Endothelial cell of umbilical vein (primary cell): ENCODE data around the gene ENTPD1. TPM values are rescaled to one million over a fixed set of nuclear protein-coding genes. Genes with fewer than 3 reads are reported as not detected.

Source experiments
- BruUV-seq: library from RNA; stranded (reverse); fragments of 400-500 nt; replicated peaks from 2 replicates; lab custom pipeline; 2021; lab: Mats Ljungman, UMichigan
- CTCF ChIA-PET: fragments of 300-600, 350-600 bp; sonication (Branson Sonifier 250); formaldehyde crosslinking; loops from one replicate; lab custom pipeline; 2021; ENCODE audit warnings: antibody characterized with exemption, inconsistent platforms; lab: Charles Lee
- POLR2A ChIA-PET: fragments of 300-600, 350-600 bp; sonication (Branson Sonifier 250); formaldehyde crosslinking; loops from one replicate; lab custom pipeline; 2021; ENCODE audit warnings: antibody characterized with exemption, inconsistent platforms; lab: Charles Lee
- DNase-seq: peaks from one replicate; pipeline ENCODE4 v3.0.0-alpha.2; 2011; ENCODE audit warnings: low read depth, low spot score
- FAIRE-seq: peaks from 2 replicates; lab custom pipeline; 2011; peaks lifted over from hg19 to GRCh38; lab: Jason Lieb, UNC
- H2AFZ ChIP-seq: 2 replicates; pipeline ENCODE4 v1.6.0; 2012; ENCODE audit warnings: low read depth, low read length, control low read depth, inconsistent platforms
- H3K27ac ChIP-seq: 2 replicates; pipeline ENCODE4 v1.5.1; 2011; ENCODE audit warnings: low read depth, mild to moderate bottlenecking, control low read depth, low read length, moderate library complexity; ENCODE audit not compliant: insufficient read depth
- H3K27me3 ChIP-seq, 2 experiments: 2 replicates each; pipeline versions ENCODE4 v1.6.0 to v1.6.1; 2011; ENCODE audit warnings: low read length in 2 of 2, mixed read lengths in 1 of 2; ENCODE audit not compliant: control insufficient read depth in 2 of 2, insufficient read depth in 2 of 2
- H3K36me3 ChIP-seq, 2 experiments: 2 replicates in 1 of 2; 3 replicates in 1 of 2; pipeline ENCODE4 v1.5.1; 2011; ENCODE audit warnings: low read length in 2 of 2, mild to moderate bottlenecking in 1 of 2, moderate library complexity in 1 of 2; ENCODE audit not compliant: control insufficient read depth in 2 of 2, insufficient read depth in 2 of 2; ENCODE audit errors: extremely low read depth in 1 of 2
- H3K4me1 ChIP-seq: 3 replicates; pipeline ENCODE4 v1.5.1; 2011; ENCODE audit warnings: mild to moderate bottlenecking, low read length; ENCODE audit not compliant: control insufficient read depth, insufficient read depth; ENCODE audit errors: extremely low read depth
- H3K4me2 ChIP-seq: 2 replicates; pipeline ENCODE4 v1.6.1; 2011; ENCODE audit warnings: low read length, control low read depth, mixed read lengths; ENCODE audit not compliant: insufficient read depth
- H3K4me3 ChIP-seq, 3 experiments: fragments of 200-600 bp in 1 of 3; sonication (generic), shearing (Covaris generic) in 1 of 3; replicated peaks in 1 of 3; 2 replicates each; pipeline ENCODE4 v1.5.1; 2011 to 2016; ENCODE audit warnings: control low read depth in 3 of 3, low read length in 3 of 3, mild to moderate bottlenecking in 2 of 3, inconsistent platforms in 1 of 3, low read depth in 1 of 3, moderate library complexity in 1 of 3; ENCODE audit not compliant: insufficient read depth in 1 of 3
- H3K79me2 ChIP-seq: 2 replicates; pipeline ENCODE4 v1.6.0; 2012; ENCODE audit warnings: low read length, inconsistent platforms; ENCODE audit not compliant: control insufficient read depth, insufficient read depth
- H3K9ac ChIP-seq: replicated peaks from 2 replicates; pipeline ENCODE3; 2011; ENCODE audit warnings: low read length, control low read depth; ENCODE audit not compliant: insufficient read depth; ENCODE audit errors: extremely low read depth
- H3K9me1 ChIP-seq: replicated peaks from 3 replicates; pipeline ENCODE4 v1.6.0; 2011; ENCODE audit warnings: mild to moderate bottlenecking, low read length; ENCODE audit not compliant: control insufficient read depth, insufficient read depth; ENCODE audit errors: extremely low read depth
- H3K9me3 ChIP-seq: replicated peaks from 2 replicates; pipeline ENCODE4 v1.5.1; 2012; ENCODE audit warnings: low read length, inconsistent platforms; ENCODE audit not compliant: control insufficient read depth, insufficient read depth
- H4K20me1 ChIP-seq: replicated peaks from 2 replicates; pipeline ENCODE3; 2011; ENCODE audit warnings: mild to moderate bottlenecking, low read length; ENCODE audit not compliant: control insufficient read depth, insufficient read depth; ENCODE audit errors: extremely low read depth
- EZH2 ChIP-seq: IDR thresholded peaks from 2 replicates; pipeline ENCODE4 v1.6.1; 2012; ENCODE audit warnings: borderline replicate concordance, low read depth, mild to moderate bottlenecking, moderate library complexity, low read length, inconsistent platforms; ENCODE audit not compliant: severe bottlenecking
- FOS ChIP-seq: IDR thresholded peaks from 2 replicates; pipeline ENCODE4 v1.6.1; 2011; ENCODE audit warnings: mild to moderate bottlenecking, low read length, moderate library complexity, borderline replicate concordance; ENCODE audit not compliant: insufficient read depth
- GATA2 ChIP-seq: IDR thresholded peaks from 2 replicates; pipeline ENCODE4 v1.7.0; 2011; ENCODE audit warnings: low read depth, mild to moderate bottlenecking, moderate library complexity, mixed read lengths, low read length; ENCODE audit not compliant: insufficient read length, insufficient read depth
- JUN ChIP-seq: IDR thresholded peaks from 2 replicates; pipeline ENCODE4 v1.6.1; 2011; ENCODE audit warnings: borderline replicate concordance, low read depth; ENCODE audit not compliant: insufficient read length, insufficient read depth
- MYC ChIP-seq: IDR thresholded peaks from one replicate; pipeline ENCODE4 v1.6.1; 2011; ENCODE audit warnings: mild to moderate bottlenecking, low read depth, low read length
- POLR2A ChIP-seq: IDR thresholded peaks from 2 replicates; pipeline ENCODE4 v1.6.1; 2012; ENCODE audit warnings: low read depth, mild to moderate bottlenecking, control low read depth, low read length
- POLR2AphosphoS5 ChIP-seq: IDR thresholded peaks from 2 replicates; pipeline ENCODE4 v1.6.1; 2012; ENCODE audit warnings: low read depth, mild to moderate bottlenecking, control low read depth, low read length, moderate library complexity; ENCODE audit not compliant: insufficient read depth
- dilution Hi-C: fragments of 300-500 bp; cut with MboI; formaldehyde crosslinking; loops from one replicate; pipeline ENCODE4 v1.15.0; 2019; ENCODE audit warnings: low sequenced_read_pairs; ENCODE audit not compliant: extremely low pct_ligation_motif_present
- intact Hi-C: fragments of 100-400 bp; cut with micrococcal nuclease; formaldehyde crosslinking; loops from one replicate; pipeline ENCODE4 v1.10.0; 2022
- polyA plus RNA-seq, 4 experiments: library from polyadenylated mRNA; depleted of rRNA in 3 of 4; stranded (reverse) in 3 of 4; unstranded in 1 of 4; fragments of >200 nt; gene quantifications; 2 replicates each; pipeline versions ENCODE4 v1.2.1 to v1.2.3, GENCODE V29; 2011 to 2012; ENCODE audit warnings: missing spikeins in 1 of 4
- total RNA-seq: library from RNA; stranded (reverse); gene quantifications from 2 replicates; pipeline ENCODE4 v1.2.3, GENCODE V29; 2021
- TF ChIP-seq, protein P1 (sequence below): IDR thresholded peaks from 2 replicates; pipeline ENCODE4 v1.6.1; 2011; ENCODE audit not compliant: insufficient read depth, insufficient read length
- TF ChIP-seq, protein P2 (sequence below), 2 donors: IDR thresholded peaks; 1 replicate in 1 of 2; 2 replicates in 1 of 2; pipeline ENCODE4 v1.5.1; 2011; ENCODE audit warnings: low read length in 2 of 2, mild to moderate bottlenecking in 2 of 2, moderate library complexity in 2 of 2, control low read depth in 1 of 2, inconsistent platforms in 1 of 2, low read depth in 1 of 2; ENCODE audit not compliant: insufficient read depth in 1 of 2; ENCODE audit errors: extremely low read depth in 1 of 2

The ENTPD1 gene
- total and polyA plus RNA-seq, 2 donors (not counting 3 experiments of a cell fraction or from before 2014, with no cell fraction given): 10.2 to 23.0 TPM

DNA sequence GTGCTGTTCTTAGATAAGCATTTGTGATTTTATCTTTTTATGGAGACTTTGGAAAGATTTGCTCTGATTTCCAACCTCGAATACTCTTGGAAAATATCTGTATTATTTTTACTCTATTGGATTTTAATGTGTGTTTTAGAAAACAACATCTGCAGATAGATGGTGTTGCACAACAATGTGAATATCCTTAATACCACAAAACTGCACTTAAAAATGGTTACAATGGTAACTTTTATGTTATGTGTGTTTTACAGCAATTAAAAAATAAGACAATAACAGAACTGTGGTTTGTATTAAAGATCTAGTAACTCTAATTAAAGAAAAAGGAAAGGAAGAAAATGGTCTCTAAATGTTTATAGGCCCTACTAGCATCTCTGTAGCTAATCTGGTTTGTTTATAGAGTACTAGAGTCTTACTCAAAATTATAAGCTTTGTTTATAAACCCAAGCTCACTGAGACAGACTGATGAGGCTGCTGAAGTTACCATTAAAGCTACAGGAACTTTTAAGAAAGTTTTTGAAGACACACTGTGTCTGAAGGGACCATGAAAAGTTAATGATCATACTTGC lies 77.2 kb downstream of the ENTPD1 start:
- ChIA-PET POLR2A (no interaction called here), CTCF (interaction anchor here (1.3 to 19.3 kb wide), 3 partner anchors 9 to 138 kb away, joined by 4 to 758 read pairs (median 12); partner anchors contain the start of gene TCTN3)
- H3K36me3 ChIP-seq: no peaks in the 10 kb centered on the region
- no peak overlapping the region for H2AFZ ChIP-seq
- no peaks in the 10 kb centered on the region for H3K27me3 ChIP-seq
- no peak overlapping the region for H3K4me2 ChIP-seq
- no peak overlapping the region for H3K9ac ChIP-seq
- FAIRE-seq (no peak), DNase-seq (no peak)
- dilution Hi-C loops (no loop called here), intact Hi-C loops (no loop called here)
- TF ChIP-seq POLR2A (no peak), GATA2 (no peak), EZH2 (no peak), MYC (no peak), FOS (no peak), JUN (no peak), POLR2AphosphoS5 (no peak)
- TF ChIP-seq, protein P1, sequence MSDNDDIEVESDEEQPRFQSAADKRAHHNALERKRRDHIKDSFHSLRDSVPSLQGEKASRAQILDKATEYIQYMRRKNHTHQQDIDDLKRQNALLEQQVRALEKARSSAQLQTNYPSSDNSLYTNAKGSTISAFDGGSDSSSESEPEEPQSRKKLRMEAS: no peak
- TF ChIP-seq, protein P2, sequence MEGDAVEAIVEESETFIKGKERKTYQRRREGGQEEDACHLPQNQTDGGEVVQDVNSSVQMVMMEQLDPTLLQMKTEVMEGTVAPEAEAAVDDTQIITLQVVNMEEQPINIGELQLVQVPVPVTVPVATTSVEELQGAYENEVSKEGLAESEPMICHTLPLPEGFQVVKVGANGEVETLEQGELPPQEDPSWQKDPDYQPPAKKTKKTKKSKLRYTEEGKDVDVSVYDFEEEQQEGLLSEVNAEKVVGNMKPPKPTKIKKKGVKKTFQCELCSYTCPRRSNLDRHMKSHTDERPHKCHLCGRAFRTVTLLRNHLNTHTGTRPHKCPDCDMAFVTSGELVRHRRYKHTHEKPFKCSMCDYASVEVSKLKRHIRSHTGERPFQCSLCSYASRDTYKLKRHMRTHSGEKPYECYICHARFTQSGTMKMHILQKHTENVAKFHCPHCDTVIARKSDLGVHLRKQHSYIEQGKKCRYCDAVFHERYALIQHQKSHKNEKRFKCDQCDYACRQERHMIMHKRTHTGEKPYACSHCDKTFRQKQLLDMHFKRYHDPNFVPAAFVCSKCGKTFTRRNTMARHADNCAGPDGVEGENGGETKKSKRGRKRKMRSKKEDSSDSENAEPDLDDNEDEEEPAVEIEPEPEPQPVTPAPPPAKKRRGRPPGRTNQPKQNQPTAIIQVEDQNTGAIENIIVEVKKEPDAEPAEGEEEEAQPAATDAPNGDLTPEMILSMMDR (IDR thresholded peaks at IDR 0.05; ENCODE audit: extremely low read depth in 1 of 2, insufficient read depth in 1 of 2, low read depth in 1 of 2, low read length in 2 of 2): no peak
- no peaks in the 10 kb centered on the region for H3K9me3 ChIP-seq
- no peaks in the 10 kb centered on the region for H3K4me1 ChIP-seq
- no peaks in the 10 kb centered on the region for H4K20me1 ChIP-seq
- no TSS peak for BruUV-seq
- H3K4me3 ChIP-seq: no peak overlapping the region
- H3K9me1 ChIP-seq: no peaks in the 10 kb centered on the region
- H3K79me2 ChIP-seq: no peaks in the 10 kb centered on the region
- no peak overlapping the region for H3K27ac ChIP-seq
